Epithelial cell of prostate (primary cell): ENCODE results near the gene F8.
"Not testable (repeated sequence)": the region's sequence is repeated elsewhere in the genome, so short reads cannot be mapped to it uniquely, and the experiment has no call there.

Experiments used
- DNase-seq: peaks from one replicate; pipeline ENCODE4 v3.0.0-alpha.2; 2011; ENCODE audit warnings: low read depth, low spot score
- H3K27ac ChIP-seq: fragments of 450-650 bp; 2 replicates; pipeline ENCODE4 v1.5.1; 2017; ENCODE audit warnings: mild to moderate bottlenecking

F8 gene

GRCh38 chrX:154886789-154887221, 135.7 kb downstream of the F8 start:
- not testable (repeated sequence) for DNase-seq, H3K27ac ChIP-seq

GRCh38 chrX:154886069-154886788, 136.3 kb downstream of the F8 start, which contains the start of gene F8A1:
Gene F8A1 (plus strand): TSS chrX:154886355. CDS start chrX:154886375, 20 bp downstream.
- H3K27ac ChIP-seq, DNase-seq: not testable (repeated sequence)

- not testable (repeated sequence) for DNase-seq
Observed at GRCh38 chrX:154885549-154885948, 137.0 kb downstream of the F8 start.

GRCh38 chrX:154885057-154885456, 137.5 kb downstream of the F8 start:
- not testable (repeated sequence) for DNase-seq, H3K27ac ChIP-seq

More at GRCh38 chrX:154885549-154885948, 137.0 kb downstream of the F8 start:
- not testable (repeated sequence) for H3K27ac ChIP-seq

- DNase-seq, H3K27ac ChIP-seq: not testable (repeated sequence)
Observed at GRCh38 chrX:154884069-154884468, 138.5 kb downstream of the F8 start.

- no peak overlapping the region for H3K27ac ChIP-seq
- no peak for DNase-seq
Observed at GRCh38 chrX:154873329-154873728, 149.2 kb downstream of the F8 start.

GRCh38 chrX:154868522-154868921, 154.0 kb downstream of the F8 start:
- H3K27ac ChIP-seq, DNase-seq: not testable (repeated sequence)

- DNase-seq, result no peak
- no peak overlapping the region for H3K27ac ChIP-seq
Observed at GRCh38 chrX:154855256-154855655, 167.3 kb downstream of the F8 start.

- no peak overlapping the region for H3K27ac ChIP-seq
- no peak for DNase-seq
Observed at GRCh38 chrX:154850957-154851611, 171.4 kb downstream of the F8 start.

- no peak for DNase-seq
- H3K27ac ChIP-seq, result no peak overlapping the region
Observed at GRCh38 chrX:154840856-154841255, 181.7 kb downstream of the F8 start.

GRCh38 chrX:154836163-154836562, 186.4 kb downstream of the F8 start:
- no peak overlapping the region for H3K27ac ChIP-seq
- no peak for DNase-seq

- H3K27ac ChIP-seq, result no peak within 1 kb of the TSS
- DNase-seq, result no peak
Observed at GRCh38 chrX:154834562-154834961, 188.0 kb downstream of the F8 start, which contains the start of gene SMIM9. Gene SMIM9 (minus strand): TSS chrX:154834662. CDS start chrX:154830856, 3,806 bp downstream.

- H3K27ac ChIP-seq, result no peak overlapping the region
- DNase-seq, result no peak
Observed at GRCh38 chrX:154833746-154834274, 188.7 kb downstream of the F8 start.

- no peak overlapping the region for H3K27ac ChIP-seq
- no peak for DNase-seq
Observed at GRCh38 chrX:154829926-154830442, 192.5 kb downstream of the F8 start.

- no peak for DNase-seq
- H3K27ac ChIP-seq, result no peak overlapping the region
Observed at GRCh38 chrX:154829134-154829533, 193.4 kb downstream of the F8 start.

GRCh38 chrX:154828016-154828408, 194.5 kb downstream of the F8 start:
- no peak for DNase-seq
- no peak overlapping the region for H3K27ac ChIP-seq

- H3K27ac ChIP-seq, result no peak overlapping the region
- no peak for DNase-seq
Observed at GRCh38 chrX:154827194-154828015, 195.1 kb downstream of the F8 start.

- not testable (repeated sequence) for H3K27ac ChIP-seq, DNase-seq
Observed at GRCh38 chrX:154825586-154825985, 196.9 kb downstream of the F8 start.

GRCh38 chrX:154824638-154825037, 197.9 kb downstream of the F8 start:
- H3K27ac ChIP-seq, result no peak overlapping the region
- DNase-seq, result no peak

GRCh38 chrX:154822029-154822428, 200.5 kb downstream of the F8 start:
- no peak overlapping the region for H3K27ac ChIP-seq
- DNase-seq, result no peak
